H9 (cell line): ENCODE measurements around the gene RPS6KA1. TPM values are rescaled to one million over a fixed set of nuclear protein-coding genes. Genes with fewer than 3 reads are reported as not detected.

Experiments
- DNase-seq: peaks from one replicate; pipeline ENCODE4 v3.0.0-alpha.2; 2017
- H2AFZ ChIP-seq: one replicate; pipeline ENCODE4 v1.6.1; 2013; ENCODE audit warnings: mild to moderate bottlenecking, low read length, control low read depth, moderate library complexity
- H2AK5ac ChIP-seq: 2 replicates; pipeline ENCODE4 v1.6.1; 2013; ENCODE audit warnings: low read length, control low read depth, mixed read lengths; ENCODE audit not compliant: insufficient read length
- H2BK120ac ChIP-seq: one replicate; pipeline ENCODE4 v1.6.1; 2013; ENCODE audit warnings: low read depth, mild to moderate bottlenecking, low read length, control low read depth, inconsistent platforms; ENCODE audit not compliant: poor library complexity, severe bottlenecking
- H2BK12ac ChIP-seq: 2 replicates; pipeline ENCODE4 v1.6.1; 2013; ENCODE audit warnings: low read length, control low read depth, mixed read lengths, low read depth; ENCODE audit not compliant: insufficient read length
- H2BK15ac ChIP-seq: 2 replicates; pipeline ENCODE4 v1.6.1; 2013; ENCODE audit warnings: low read depth, low read length, control low read depth
- H2BK20ac ChIP-seq: one replicate; pipeline ENCODE4 v1.6.1; 2013; ENCODE audit warnings: low read depth, mild to moderate bottlenecking, low read length, control low read depth, inconsistent platforms; ENCODE audit not compliant: poor library complexity, severe bottlenecking
- H2BK5ac ChIP-seq: 2 replicates; pipeline ENCODE4 v1.6.1; 2013; ENCODE audit warnings: low read length, control low read depth, mixed read lengths; ENCODE audit not compliant: insufficient read length
- H3K14ac ChIP-seq: 2 replicates; pipeline ENCODE4 v1.6.1; 2013; ENCODE audit warnings: low read length, control low read depth; ENCODE audit not compliant: insufficient read depth
- H3K18ac ChIP-seq: 2 replicates; pipeline ENCODE4 v1.6.1; 2013; ENCODE audit warnings: low read depth, mild to moderate bottlenecking, mixed read lengths, low read length, control low read depth; ENCODE audit not compliant: insufficient read length
- H3K23ac ChIP-seq: 2 replicates; pipeline ENCODE4 v1.6.1; 2013; ENCODE audit warnings: low read length, control low read depth, mixed read lengths, low read depth; ENCODE audit not compliant: insufficient read length
- H3K23me2 ChIP-seq: 2 replicates; pipeline ENCODE4 v1.6.1; 2013; ENCODE audit warnings: low read depth, mild to moderate bottlenecking, mixed read lengths, low read length, control low read depth; ENCODE audit not compliant: insufficient read length, poor library complexity, severe bottlenecking
- H3K27ac ChIP-seq: 2 replicates; pipeline ENCODE4 v1.5.1; 2013; ENCODE audit warnings: low read length, control low read depth, mixed read lengths, low read depth; ENCODE audit not compliant: insufficient read length
- H3K27me3 ChIP-seq: 2 replicates; pipeline ENCODE4 v1.6.1; 2013; ENCODE audit warnings: low read length, control low read depth, inconsistent platforms; ENCODE audit not compliant: insufficient read depth
- H3K4ac ChIP-seq: 2 replicates; pipeline ENCODE4 v1.6.1; 2013; ENCODE audit warnings: low read depth, mild to moderate bottlenecking, control low read depth, inconsistent platforms, low read length, moderate library complexity
- H3K4me1 ChIP-seq: 2 replicates; pipeline ENCODE4 v1.6.1; 2013; ENCODE audit warnings: low read length, control low read depth, inconsistent platforms; ENCODE audit not compliant: insufficient read depth
- H3K4me2 ChIP-seq: 2 replicates; pipeline ENCODE4 v1.6.1; 2013; ENCODE audit warnings: low read length, control low read depth, mixed read lengths; ENCODE audit not compliant: insufficient read length, insufficient read depth
- H3K56ac ChIP-seq: 2 replicates; pipeline ENCODE4 v1.6.1; 2013; ENCODE audit warnings: low read depth, mild to moderate bottlenecking, mixed read lengths, low read length, control low read depth; ENCODE audit not compliant: insufficient read length
- H3K79me1 ChIP-seq: 2 replicates; pipeline ENCODE4 v1.6.1; 2013; ENCODE audit warnings: low read depth, mild to moderate bottlenecking, moderate library complexity, low read length, control low read depth, inconsistent platforms; ENCODE audit not compliant: insufficient read depth, poor library complexity, severe bottlenecking
- H3K79me2 ChIP-seq: 2 replicates; pipeline ENCODE4 v1.6.1; 2013; ENCODE audit warnings: low read length, control low read depth, inconsistent platforms; ENCODE audit not compliant: insufficient read depth
- H3K9ac ChIP-seq: 2 replicates; pipeline ENCODE4 v1.6.1; 2013; ENCODE audit warnings: low read length, control low read depth, mixed read lengths; ENCODE audit not compliant: insufficient read length; ENCODE audit errors: extremely low read depth
- H3K9me3 ChIP-seq: one replicate; pipeline ENCODE4 v1.6.1; 2013; ENCODE audit warnings: low read depth, low read length, inconsistent platforms; ENCODE audit not compliant: control insufficient read depth
- H3T11ph ChIP-seq: one replicate; pipeline ENCODE4 v1.6.1; 2013; ENCODE audit warnings: mild to moderate bottlenecking, low read length, control low read depth, inconsistent platforms
- H4K20me1 ChIP-seq: one replicate; pipeline ENCODE4 v1.6.1; 2013; ENCODE audit not compliant: control insufficient read depth, insufficient read length, insufficient read depth
- H4K5ac ChIP-seq: 2 replicates; pipeline ENCODE4 v1.6.1; 2013; ENCODE audit warnings: low read depth, mild to moderate bottlenecking, mixed read lengths, low read length, control low read depth; ENCODE audit not compliant: insufficient read length
- H4K8ac ChIP-seq: replicated peaks from 2 replicates; pipeline ENCODE4 v1.6.1; 2013; ENCODE audit warnings: low read length, control low read depth, mixed read lengths, low read depth; ENCODE audit not compliant: insufficient read length
- H4K91ac ChIP-seq: 2 replicates; pipeline ENCODE4 v1.6.1; 2013; ENCODE audit warnings: low read depth, mild to moderate bottlenecking, moderate library complexity, mixed read lengths, low read length, control low read depth; ENCODE audit not compliant: insufficient read length
- H3K27ac Mint-ChIP-seq, 3 experiments: 2 replicates in 2 of 3; 3 replicates in 1 of 3; pipeline ENCODE4 v1.8.0; 2020 to 2021; ENCODE audit warnings: mixed read lengths in 3 of 3, mild to moderate bottlenecking in 1 of 3, moderate library complexity in 1 of 3
- H3K27me3 Mint-ChIP-seq: 2 replicates; pipeline ENCODE4 v1.8.0; 2021; ENCODE audit warnings: low read depth, mild to moderate bottlenecking, moderate library complexity, mixed read lengths
- H3K36me3 Mint-ChIP-seq, 3 experiments: 2 replicates in 2 of 3; 3 replicates in 1 of 3; pipeline ENCODE4 v1.8.0; 2020 to 2021; ENCODE audit warnings: low read depth in 3 of 3, mixed read lengths in 3 of 3; ENCODE audit not compliant: insufficient read depth in 1 of 3
- H3K4me1 Mint-ChIP-seq, 2 experiments: 2 replicates each; pipeline ENCODE4 v1.8.0; 2020; ENCODE audit warnings: mixed read lengths in 2 of 2
- H3K4me3 Mint-ChIP-seq, 2 experiments: 2 replicates in 1 of 2; 3 replicates in 1 of 2; pipeline ENCODE4 v1.8.0; 2020 to 2021; ENCODE audit warnings: mild to moderate bottlenecking in 2 of 2, mixed read lengths in 2 of 2, moderate library complexity in 1 of 2
- H3K9me3 Mint-ChIP-seq, 2 experiments: 2 replicates in 1 of 2; 3 replicates in 1 of 2; pipeline ENCODE4 v1.8.0; 2020; ENCODE audit warnings: mild to moderate bottlenecking in 2 of 2, mixed read lengths in 2 of 2, moderate library complexity in 1 of 2
- CTCF ChIP-seq: fragments of 200-600 bp; sonication (generic); conservative IDR thresholded peaks from 3 replicates; pipeline ENCODE4 v1.8.0; 2021; ENCODE audit warnings: antibody characterized with exemption, mild to moderate bottlenecking
- WGBS: extraction: QIAGEN DNeasy Blood & Tissue Kit; methylation state at CpG from one replicate; pipeline ENCODE4 v1.1.7; 2013; ENCODE audit warnings: missing lambda C conversion rate, low lambda C conversion rate, mixed read lengths; ENCODE audit not compliant: insufficient read length; ENCODE audit errors: extremely low coverage; 5-methylcytosine and 5-hydroxymethylcytosine counted together
- total RNA-seq: library from RNA; stranded (reverse); gene quantifications from 2 replicates; pipeline ENCODE4 v1.2.1, GENCODE V29; 2021

RPS6KA1 gene
- total RNA-seq, 1 experiment from 2014 or later = 45.3 TPM

GRCh38 chr1:26550946-26551345 lies 21.4 kb downstream of the RPS6KA1 start:
- H3K9ac ChIP-seq = no peak overlapping the region
- no peak overlapping the region for H2BK120ac ChIP-seq
- no CpG with 5 or more reads among the region's 3 CpGs for WGBS
- no peaks in the 10 kb centered on the region for H3K4me1 Mint-ChIP-seq
- H3K23ac ChIP-seq = no peak overlapping the region
- H4K5ac ChIP-seq = no peak overlapping the region
- H3K4me1 ChIP-seq = no peaks in the 10 kb centered on the region; the same call in 1 of the 2 replicates
- H2BK20ac ChIP-seq = no peak overlapping the region
- H2BK12ac ChIP-seq = no peak overlapping the region
- H2AK5ac ChIP-seq = no peak overlapping the region
- no peak overlapping the region for H2BK5ac ChIP-seq
- H2AFZ ChIP-seq = no peak overlapping the region
- H3K79me2 ChIP-seq = no peaks in the 10 kb centered on the region
- no peak overlapping the region for H3K18ac ChIP-seq
- H2BK15ac ChIP-seq = no peak overlapping the region
- no peak overlapping the region for H3K56ac ChIP-seq
- H3T11ph ChIP-seq = no peak overlapping the region
- no peak overlapping the region for H3K27ac ChIP-seq
- peaks cover 6 to 56% (median 52%) of the 10 kb centered on the region in 3 experiments for H3K36me3 Mint-ChIP-seq
- no peaks in the 10 kb centered on the region for H3K79me1 ChIP-seq
- H3K4ac ChIP-seq = no peak overlapping the region
- no peaks in the 10 kb centered on the region for H3K9me3 ChIP-seq
- H3K4me2 ChIP-seq = no peak overlapping the region
- H4K20me1 ChIP-seq = no peaks in the 10 kb centered on the region
- no peak overlapping the region for H3K4me3 Mint-ChIP-seq
- TF ChIP-seq CTCF = no peak
- H4K91ac ChIP-seq = no peak overlapping the region
- H3K27me3 ChIP-seq = no peaks in the 10 kb centered on the region
- no peak overlapping the region for H3K14ac ChIP-seq
- no peaks in the 10 kb centered on the region for H3K9me3 Mint-ChIP-seq
- no peaks in the 10 kb centered on the region for H3K27me3 Mint-ChIP-seq
- no peak overlapping the region for H4K8ac ChIP-seq
- H3K27ac Mint-ChIP-seq = peak overlapping the region in 2 of 3 experiments; percentile 35 to 79; a peak in 1 of 7 replicates
- DNase-seq = no peak
- H3K23me2 ChIP-seq = no peaks in the 10 kb centered on the region
